Neutrophil (primary cell): ENCODE measurements around the gene TTC33.

Source experiments
- H3K27ac ChIP-seq: fragments of 200-600 bp; sonication (generic); 2 replicates; pipeline ENCODE4 v1.5.1; 2016; ENCODE audit warnings: mild to moderate bottlenecking, moderate library complexity
- H3K27me3 ChIP-seq: fragments of 200-600 bp; sonication (generic); 2 replicates; pipeline ENCODE4 v1.6.0; 2016; ENCODE audit warnings: mild to moderate bottlenecking
- H3K36me3 ChIP-seq: fragments of 200-600 bp; sonication (generic); 2 replicates; pipeline ENCODE4 v1.5.1; 2017
- H3K4me1 ChIP-seq, 2 experiments: fragments of 200-600 bp in 1 of 2; sonication (generic) in 1 of 2; 1 replicate in 1 of 2; 2 replicates in 1 of 2; pipeline versions ENCODE4 v1.5.1 to v1.6.1; 2013 to 2016; ENCODE audit warnings: low read depth in 1 of 2, low read length in 1 of 2, mild to moderate bottlenecking in 1 of 2, moderate library complexity in 1 of 2; ENCODE audit not compliant: control insufficient read depth in 1 of 2, insufficient read depth in 1 of 2
- H3K4me3 ChIP-seq, 2 experiments: fragments of 200-600 bp in 1 of 2; sonication (generic) in 1 of 2; 1 replicate in 1 of 2; 2 replicates in 1 of 2; pipeline ENCODE4 v1.5.1; 2013 to 2016; ENCODE audit warnings: low read depth in 1 of 2, low read length in 1 of 2, mild to moderate bottlenecking in 1 of 2, moderate library complexity in 1 of 2
- H3K9me3 ChIP-seq: fragments of 200-600 bp; sonication (generic); 2 replicates; pipeline ENCODE4 v1.5.1; 2016
- CTCF ChIP-seq: fragments of 200-600 bp; sonication (generic); IDR thresholded peaks from 2 replicates; pipeline ENCODE4 v1.5.1; 2016; ENCODE audit warnings: antibody characterized with exemption

TTC33 gene

GRCh38 chr5:40465416-40465815 lies 290.3 kb downstream of the TTC33 start:
- H3K9me3 ChIP-seq: no peaks in the 10 kb centered on the region
- H3K36me3 ChIP-seq: no peaks in the 10 kb centered on the region
- no peak overlapping the region for H3K4me3 ChIP-seq
- H3K27ac ChIP-seq: no peak overlapping the region
- no peaks in the 10 kb centered on the region for H3K4me1 ChIP-seq
- H3K27me3 ChIP-seq: no peaks in the 10 kb centered on the region
- TF ChIP-seq CTCF: no peak

- Histone ChIP-seq H3K9me3 (no peaks in the 10 kb centered on the region), H3K27ac (no peak overlapping the region), H3K4me3 (no peak overlapping the region), H3K4me1 (no peaks in the 10 kb centered on the region), H3K36me3 (no peaks in the 10 kb centered on the region), H3K27me3 (no peaks in the 10 kb centered on the region)
- no peak for TF ChIP-seq CTCF
Observed at GRCh38 chr5:40464511-40464910, 291.2 kb downstream of the TTC33 start.
